Stimulated activated CD4-positive, alpha-beta T cell treated with anti-CD3 and anti-CD28 coated beads, Interleukin-15, amount 100 ng/mL, for 24 hours (primary cell): ENCODE data around the gene CEP128.

Experiments used
- DNase-seq: peaks from one replicate; pipeline ENCODE4 v3.0.0-alpha.2; 2020

Gene CEP128

GRCh38 chr14:80456209-80456608, 485.3 kb downstream of the CEP128 start:
- no peak for DNase-seq

GRCh38 chr14:80455031-80455430, 486.5 kb downstream of the CEP128 start:
- DNase-seq, result no peak

GRCh38 chr14:80448267-80448666, 493.3 kb downstream of the CEP128 start:
- DNase-seq, result no peak

GRCh38 chr14:80447392-80447791, 494.1 kb downstream of the CEP128 start:
- no peak for DNase-seq
